H9 (cell line): ENCODE measurements around the gene HBS1L. TPM values are rescaled to one million over a fixed set of nuclear protein-coding genes. Genes with fewer than 3 reads are reported as not detected.

Experiments
- DNase-seq: peaks from one replicate; pipeline ENCODE4 v3.0.0-alpha.2; 2017
- H2AFZ ChIP-seq: one replicate; pipeline ENCODE4 v1.6.1; 2013; ENCODE audit warnings: mild to moderate bottlenecking, low read length, control low read depth, moderate library complexity
- H2AK5ac ChIP-seq: 2 replicates; pipeline ENCODE4 v1.6.1; 2013; ENCODE audit warnings: low read length, control low read depth, mixed read lengths; ENCODE audit not compliant: insufficient read length
- H2BK120ac ChIP-seq: one replicate; pipeline ENCODE4 v1.6.1; 2013; ENCODE audit warnings: low read depth, mild to moderate bottlenecking, low read length, control low read depth, inconsistent platforms; ENCODE audit not compliant: poor library complexity, severe bottlenecking
- H2BK12ac ChIP-seq: 2 replicates; pipeline ENCODE4 v1.6.1; 2013; ENCODE audit warnings: low read length, control low read depth, mixed read lengths, low read depth; ENCODE audit not compliant: insufficient read length
- H2BK15ac ChIP-seq: 2 replicates; pipeline ENCODE4 v1.6.1; 2013; ENCODE audit warnings: low read depth, low read length, control low read depth
- H2BK20ac ChIP-seq: one replicate; pipeline ENCODE4 v1.6.1; 2013; ENCODE audit warnings: low read depth, mild to moderate bottlenecking, low read length, control low read depth, inconsistent platforms; ENCODE audit not compliant: poor library complexity, severe bottlenecking
- H2BK5ac ChIP-seq: 2 replicates; pipeline ENCODE4 v1.6.1; 2013; ENCODE audit warnings: low read length, control low read depth, mixed read lengths; ENCODE audit not compliant: insufficient read length
- H3K14ac ChIP-seq: 2 replicates; pipeline ENCODE4 v1.6.1; 2013; ENCODE audit warnings: low read length, control low read depth; ENCODE audit not compliant: insufficient read depth
- H3K18ac ChIP-seq: 2 replicates; pipeline ENCODE4 v1.6.1; 2013; ENCODE audit warnings: low read depth, mild to moderate bottlenecking, mixed read lengths, low read length, control low read depth; ENCODE audit not compliant: insufficient read length
- H3K23ac ChIP-seq: 2 replicates; pipeline ENCODE4 v1.6.1; 2013; ENCODE audit warnings: low read length, control low read depth, mixed read lengths, low read depth; ENCODE audit not compliant: insufficient read length
- H3K23me2 ChIP-seq: 2 replicates; pipeline ENCODE4 v1.6.1; 2013; ENCODE audit warnings: low read depth, mild to moderate bottlenecking, mixed read lengths, low read length, control low read depth; ENCODE audit not compliant: insufficient read length, poor library complexity, severe bottlenecking
- H3K27ac ChIP-seq: 2 replicates; pipeline ENCODE4 v1.5.1; 2013; ENCODE audit warnings: low read length, control low read depth, mixed read lengths, low read depth; ENCODE audit not compliant: insufficient read length
- H3K27me3 ChIP-seq: 2 replicates; pipeline ENCODE4 v1.6.1; 2013; ENCODE audit warnings: low read length, control low read depth, inconsistent platforms; ENCODE audit not compliant: insufficient read depth
- H3K4ac ChIP-seq: 2 replicates; pipeline ENCODE4 v1.6.1; 2013; ENCODE audit warnings: low read depth, mild to moderate bottlenecking, control low read depth, inconsistent platforms, low read length, moderate library complexity
- H3K4me1 ChIP-seq: 2 replicates; pipeline ENCODE4 v1.6.1; 2013; ENCODE audit warnings: low read length, control low read depth, inconsistent platforms; ENCODE audit not compliant: insufficient read depth
- H3K4me2 ChIP-seq: 2 replicates; pipeline ENCODE4 v1.6.1; 2013; ENCODE audit warnings: low read length, control low read depth, mixed read lengths; ENCODE audit not compliant: insufficient read length, insufficient read depth
- H3K56ac ChIP-seq: 2 replicates; pipeline ENCODE4 v1.6.1; 2013; ENCODE audit warnings: low read depth, mild to moderate bottlenecking, mixed read lengths, low read length, control low read depth; ENCODE audit not compliant: insufficient read length
- H3K79me1 ChIP-seq: 2 replicates; pipeline ENCODE4 v1.6.1; 2013; ENCODE audit warnings: low read depth, mild to moderate bottlenecking, moderate library complexity, low read length, control low read depth, inconsistent platforms; ENCODE audit not compliant: insufficient read depth, poor library complexity, severe bottlenecking
- H3K79me2 ChIP-seq: 2 replicates; pipeline ENCODE4 v1.6.1; 2013; ENCODE audit warnings: low read length, control low read depth, inconsistent platforms; ENCODE audit not compliant: insufficient read depth
- H3K9ac ChIP-seq: 2 replicates; pipeline ENCODE4 v1.6.1; 2013; ENCODE audit warnings: low read length, control low read depth, mixed read lengths; ENCODE audit not compliant: insufficient read length; ENCODE audit errors: extremely low read depth
- H3K9me3 ChIP-seq: one replicate; pipeline ENCODE4 v1.6.1; 2013; ENCODE audit warnings: low read depth, low read length, inconsistent platforms; ENCODE audit not compliant: control insufficient read depth
- H3T11ph ChIP-seq: one replicate; pipeline ENCODE4 v1.6.1; 2013; ENCODE audit warnings: mild to moderate bottlenecking, low read length, control low read depth, inconsistent platforms
- H4K20me1 ChIP-seq: one replicate; pipeline ENCODE4 v1.6.1; 2013; ENCODE audit not compliant: control insufficient read depth, insufficient read length, insufficient read depth
- H4K5ac ChIP-seq: 2 replicates; pipeline ENCODE4 v1.6.1; 2013; ENCODE audit warnings: low read depth, mild to moderate bottlenecking, mixed read lengths, low read length, control low read depth; ENCODE audit not compliant: insufficient read length
- H4K8ac ChIP-seq: replicated peaks from 2 replicates; pipeline ENCODE4 v1.6.1; 2013; ENCODE audit warnings: low read length, control low read depth, mixed read lengths, low read depth; ENCODE audit not compliant: insufficient read length
- H4K91ac ChIP-seq: 2 replicates; pipeline ENCODE4 v1.6.1; 2013; ENCODE audit warnings: low read depth, mild to moderate bottlenecking, moderate library complexity, mixed read lengths, low read length, control low read depth; ENCODE audit not compliant: insufficient read length
- H3K27ac Mint-ChIP-seq, 3 experiments: 2 replicates in 2 of 3; 3 replicates in 1 of 3; pipeline ENCODE4 v1.8.0; 2020 to 2021; ENCODE audit warnings: mixed read lengths in 3 of 3, mild to moderate bottlenecking in 1 of 3, moderate library complexity in 1 of 3
- H3K27me3 Mint-ChIP-seq: 2 replicates; pipeline ENCODE4 v1.8.0; 2021; ENCODE audit warnings: low read depth, mild to moderate bottlenecking, moderate library complexity, mixed read lengths
- H3K36me3 Mint-ChIP-seq, 3 experiments: 2 replicates in 2 of 3; 3 replicates in 1 of 3; pipeline ENCODE4 v1.8.0; 2020 to 2021; ENCODE audit warnings: low read depth in 3 of 3, mixed read lengths in 3 of 3; ENCODE audit not compliant: insufficient read depth in 1 of 3
- H3K4me1 Mint-ChIP-seq, 2 experiments: 2 replicates each; pipeline ENCODE4 v1.8.0; 2020; ENCODE audit warnings: mixed read lengths in 2 of 2
- H3K4me3 Mint-ChIP-seq, 2 experiments: 2 replicates in 1 of 2; 3 replicates in 1 of 2; pipeline ENCODE4 v1.8.0; 2020 to 2021; ENCODE audit warnings: mild to moderate bottlenecking in 2 of 2, mixed read lengths in 2 of 2, moderate library complexity in 1 of 2
- H3K9me3 Mint-ChIP-seq, 2 experiments: 2 replicates in 1 of 2; 3 replicates in 1 of 2; pipeline ENCODE4 v1.8.0; 2020; ENCODE audit warnings: mild to moderate bottlenecking in 2 of 2, mixed read lengths in 2 of 2, moderate library complexity in 1 of 2
- WGBS: extraction: QIAGEN DNeasy Blood & Tissue Kit; methylation state at CpG from one replicate; pipeline ENCODE4 v1.1.7; 2013; ENCODE audit warnings: missing lambda C conversion rate, low lambda C conversion rate, mixed read lengths; ENCODE audit not compliant: insufficient read length; ENCODE audit errors: extremely low coverage; 5-methylcytosine and 5-hydroxymethylcytosine counted together
- total RNA-seq: library from RNA; stranded (reverse); gene quantifications from 2 replicates; pipeline ENCODE4 v1.2.1, GENCODE V29; 2021
- TF ChIP-seq, protein P1 (sequence below): fragments of 200-600 bp; sonication (generic); conservative IDR thresholded peaks from 3 replicates; pipeline ENCODE4 v1.8.0; 2021; ENCODE audit warnings: antibody characterized with exemption, mild to moderate bottlenecking

Gene HBS1L
- total RNA-seq, 1 experiment from 2014 or later = 110 TPM

- Histone ChIP-seq H3K56ac (no peak overlapping the region), H2AK5ac (no peak overlapping the region), H2BK120ac (no peak overlapping the region), H3K23me2 (no peaks in the 10 kb centered on the region), H3K79me2 (no peaks in the 10 kb centered on the region), H4K91ac (no peak overlapping the region), H4K5ac (no peak overlapping the region), H3K27ac (no peak overlapping the region), H3T11ph (no peak overlapping the region), H3K9me3 (no peaks in the 10 kb centered on the region), H3K18ac (no peak overlapping the region), H2AFZ (no peak overlapping the region), H3K4me2 (no peak overlapping the region), H3K9ac (no peak overlapping the region), H2BK12ac (no peak overlapping the region), H3K4ac (no peak overlapping the region), H3K4me1 (no peaks in the 10 kb centered on the region), H4K8ac (no peak overlapping the region), H4K20me1 (no peaks in the 10 kb centered on the region), H2BK15ac (no peak overlapping the region), H2BK5ac (no peak overlapping the region), H2BK20ac (no peak overlapping the region), H3K14ac (no peak overlapping the region), H3K27me3 (no peaks in the 10 kb centered on the region), H3K79me1 (no peaks in the 10 kb centered on the region), H3K23ac (no peak overlapping the region)
- H3K9me3 Mint-ChIP-seq = no peaks in the 10 kb centered on the region
- no peak overlapping the region for H3K4me3 Mint-ChIP-seq
- TF ChIP-seq, protein P1, sequence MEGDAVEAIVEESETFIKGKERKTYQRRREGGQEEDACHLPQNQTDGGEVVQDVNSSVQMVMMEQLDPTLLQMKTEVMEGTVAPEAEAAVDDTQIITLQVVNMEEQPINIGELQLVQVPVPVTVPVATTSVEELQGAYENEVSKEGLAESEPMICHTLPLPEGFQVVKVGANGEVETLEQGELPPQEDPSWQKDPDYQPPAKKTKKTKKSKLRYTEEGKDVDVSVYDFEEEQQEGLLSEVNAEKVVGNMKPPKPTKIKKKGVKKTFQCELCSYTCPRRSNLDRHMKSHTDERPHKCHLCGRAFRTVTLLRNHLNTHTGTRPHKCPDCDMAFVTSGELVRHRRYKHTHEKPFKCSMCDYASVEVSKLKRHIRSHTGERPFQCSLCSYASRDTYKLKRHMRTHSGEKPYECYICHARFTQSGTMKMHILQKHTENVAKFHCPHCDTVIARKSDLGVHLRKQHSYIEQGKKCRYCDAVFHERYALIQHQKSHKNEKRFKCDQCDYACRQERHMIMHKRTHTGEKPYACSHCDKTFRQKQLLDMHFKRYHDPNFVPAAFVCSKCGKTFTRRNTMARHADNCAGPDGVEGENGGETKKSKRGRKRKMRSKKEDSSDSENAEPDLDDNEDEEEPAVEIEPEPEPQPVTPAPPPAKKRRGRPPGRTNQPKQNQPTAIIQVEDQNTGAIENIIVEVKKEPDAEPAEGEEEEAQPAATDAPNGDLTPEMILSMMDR = peak; percentile 23; the same call in 1 of the 3 replicates
- no CpG with 5 or more reads among the region's 2 CpGs for WGBS
- no peak for DNase-seq
- H3K27ac Mint-ChIP-seq = no peak overlapping the region
- H3K27me3 Mint-ChIP-seq = no peaks in the 10 kb centered on the region
- peaks cover 0 to 3% (median 0%) of the 10 kb centered on the region in 3 experiments; a peak in 2 of 7 replicates for H3K36me3 Mint-ChIP-seq
- peaks cover 0 to 6% of the 10 kb centered on the region in 2 experiments; a peak in 1 of 4 replicates for H3K4me1 Mint-ChIP-seq
Observed at GRCh38 chr6:135012349-135012748, 42.3 kb downstream of the HBS1L start.
